Stimulated activated CD8-positive, alpha-beta memory T cell treated with anti-CD3 and anti-CD28 coated beads, Interleukin-15, amount 100 ng/mL, for 1 hour (primary cell): Measurements from ENCODE around the gene C2orf92.
"Not testable (repeated sequence)": the region's sequence is repeated elsewhere in the genome, so short reads cannot be mapped to it uniquely, and the experiment has no call there.

Source experiments
- DNase-seq: peaks from one replicate; pipeline ENCODE4 v3.0.0-alpha.2; 2020; ENCODE audit warnings: low read depth

Gene C2orf92

DNA sequence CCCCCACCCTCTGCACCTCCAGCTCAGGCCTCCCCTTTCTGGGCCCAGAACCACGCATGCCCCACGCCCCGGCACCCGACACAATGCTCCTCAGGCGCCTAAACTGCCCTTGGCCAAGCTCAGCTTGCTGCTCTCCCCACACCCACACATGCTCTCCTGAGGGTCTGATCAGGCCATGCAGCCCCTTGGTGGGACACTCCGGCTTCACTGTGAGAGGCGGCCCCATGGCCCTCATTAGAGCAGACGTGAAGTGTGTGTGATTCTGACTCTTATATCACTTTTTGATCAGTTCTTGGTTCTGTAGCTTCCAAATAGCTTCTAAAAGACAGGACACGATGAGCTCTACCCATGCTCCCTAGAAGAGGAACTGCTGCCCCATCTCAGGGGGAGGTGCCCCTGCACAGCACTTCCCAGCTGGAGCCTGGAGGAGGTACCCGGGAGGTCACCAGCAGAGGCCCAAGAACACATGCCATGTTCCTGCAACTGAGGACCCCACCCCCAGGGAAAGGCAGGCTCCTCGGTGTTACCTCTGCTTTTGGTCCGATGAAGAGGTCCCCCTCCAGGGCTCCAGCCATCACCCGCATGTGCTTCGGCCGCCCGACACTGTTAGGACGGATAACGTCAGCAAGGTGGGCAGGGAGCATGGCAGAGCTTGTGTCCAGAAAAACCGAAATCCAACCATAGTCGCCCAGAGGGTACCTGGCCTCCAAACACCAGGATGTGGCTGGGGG lies 9.3 kb upstream of the C2orf92 start:
- no peak for DNase-seq

DNA sequence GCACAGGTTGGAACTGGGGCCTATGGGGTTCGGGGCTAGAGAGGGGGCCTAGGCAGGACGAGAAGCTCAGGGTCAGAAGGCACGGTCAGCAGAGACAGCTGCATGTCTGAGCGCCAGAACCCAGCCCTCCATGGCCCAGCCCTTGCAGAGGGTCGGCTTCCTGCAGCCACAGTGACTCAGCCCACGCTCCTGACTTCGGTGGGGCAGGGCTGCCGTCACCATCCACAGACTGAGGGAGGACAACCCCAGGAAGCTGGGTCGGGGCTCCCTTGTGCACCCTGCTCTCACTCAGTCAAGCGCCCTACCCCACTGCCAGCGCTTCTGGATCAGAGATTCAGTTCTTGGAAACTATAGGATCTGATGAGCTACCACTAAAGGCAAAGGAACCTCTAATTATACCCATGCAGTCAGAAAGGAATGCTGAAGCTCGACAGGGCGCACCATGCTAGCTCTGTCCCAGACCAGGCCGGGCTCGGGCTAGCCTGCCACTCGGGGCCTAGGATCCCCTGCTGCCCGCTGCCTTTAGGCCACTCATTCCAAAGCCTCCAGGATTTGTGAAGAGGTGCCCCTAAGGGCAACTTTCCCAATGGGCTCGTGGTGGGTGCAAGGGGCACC lies 8.6 kb upstream of the C2orf92 start:
- no peak for DNase-seq

DNA sequence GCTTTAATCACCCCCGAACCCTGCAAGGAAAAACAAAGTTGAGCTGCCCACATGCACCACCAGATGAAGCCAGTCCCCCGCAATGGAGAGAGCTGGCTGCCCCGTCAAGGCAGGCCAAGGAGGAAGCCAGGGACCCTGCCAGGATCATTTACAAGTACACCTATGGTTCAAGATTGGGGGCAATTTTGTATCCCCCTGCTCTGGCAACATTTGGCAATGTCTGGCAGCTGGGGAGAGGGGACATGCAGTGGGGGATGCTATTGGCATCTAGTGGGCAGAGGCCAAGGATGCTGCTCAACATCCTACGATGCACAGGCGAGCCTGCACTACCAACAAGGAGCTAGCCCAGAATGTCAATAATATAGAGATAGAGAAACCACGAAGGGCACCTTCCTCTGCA lies 7.6 kb upstream of the C2orf92 start:
- DNase-seq: no peak

DNA sequence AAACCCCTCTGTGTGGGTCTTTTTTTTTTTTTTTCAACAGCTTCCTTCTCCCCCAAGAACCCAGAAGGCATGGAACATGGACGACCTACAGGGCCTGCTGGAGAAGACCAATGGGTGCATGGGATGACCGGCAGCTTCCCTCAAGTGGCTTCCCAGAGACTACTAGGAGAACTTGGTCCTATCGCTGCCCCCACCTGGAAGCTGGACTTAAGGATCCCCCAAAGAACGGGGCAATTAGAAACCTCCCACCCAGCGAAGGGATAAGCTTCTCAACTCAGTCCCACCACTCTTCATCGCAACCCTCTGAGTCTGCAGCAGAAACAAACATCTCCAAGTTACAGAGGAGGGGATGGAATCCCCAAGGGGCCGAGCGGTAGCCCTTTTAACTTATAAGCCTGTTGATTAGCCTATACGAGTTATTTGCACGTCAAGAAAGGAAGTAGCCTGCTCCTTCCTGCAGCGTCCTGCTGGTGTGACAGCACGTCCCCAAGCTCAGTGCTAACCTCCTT lies 7.1 kb upstream of the C2orf92 start:
- no peak for DNase-seq

DNA sequence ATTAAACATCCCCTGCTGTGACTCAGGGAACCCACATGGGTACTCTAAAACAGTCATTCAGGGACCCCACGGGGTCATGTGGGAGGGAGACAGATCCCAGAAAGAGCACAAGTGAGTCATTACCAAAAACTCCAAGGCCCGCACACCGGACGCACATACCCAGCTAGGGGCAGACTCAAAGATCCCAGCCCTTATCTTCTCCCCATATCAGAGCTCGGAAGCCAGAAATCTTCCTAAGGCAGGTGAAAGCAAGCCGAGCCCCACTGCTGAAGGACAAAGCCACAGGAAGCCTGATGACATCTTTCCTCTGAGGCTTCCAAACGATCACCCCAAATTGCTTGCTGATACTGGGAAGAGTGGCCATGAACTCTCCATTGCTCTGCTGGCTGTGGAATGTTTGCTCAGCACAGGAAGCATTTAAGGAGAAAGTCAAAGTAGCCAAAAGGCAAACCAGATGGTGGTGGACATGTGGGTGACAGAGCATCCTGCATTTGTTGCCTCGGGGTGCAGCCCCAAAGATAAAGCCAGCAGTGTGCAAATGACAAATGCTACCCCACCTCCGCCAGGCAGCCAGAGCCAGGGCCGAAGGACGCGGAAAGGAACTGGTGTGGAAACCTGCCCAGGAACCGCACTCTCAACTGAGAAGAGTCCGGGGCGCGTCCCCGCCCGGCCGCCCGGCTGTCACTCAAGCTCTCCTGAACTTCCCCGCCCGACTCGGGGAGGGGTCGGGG lies 6.5 kb upstream of the C2orf92 start:
- peak; percentile 35 for DNase-seq

DNA sequence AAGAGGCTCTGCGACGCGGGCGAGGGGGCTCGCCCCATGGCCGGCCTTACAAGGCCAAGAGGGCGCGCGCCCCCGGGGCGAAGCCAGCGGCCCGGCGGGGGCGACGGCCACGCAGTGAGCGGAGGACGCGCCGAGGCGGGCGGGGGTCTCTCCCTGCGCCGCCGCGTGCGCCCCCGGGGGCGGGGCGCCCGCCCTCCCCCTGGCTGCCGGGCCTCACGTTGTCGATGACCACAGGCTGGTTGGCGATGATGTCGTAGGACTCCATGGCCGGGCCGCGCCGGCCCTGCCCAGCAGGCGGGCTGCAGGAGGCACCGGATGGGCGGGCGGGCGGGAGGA lies 5.9 kb upstream of the C2orf92 start:
- DNase-seq: no peak

- DNase-seq: peak; percentile 89
Observed at GRCh38 chr2:97663962-97664635, 5.4 kb upstream of the C2orf92 start, which contains the start of gene ACTR1B. TSS of gene ACTR1B (minus strand) at chr2:97664044. CDS start at chr2:97663890, 154 bp downstream.

GRCh38 chr2:97664636-97664970 lies 4.9 kb upstream of the C2orf92 start:
- DNase-seq: no peak

DNA sequence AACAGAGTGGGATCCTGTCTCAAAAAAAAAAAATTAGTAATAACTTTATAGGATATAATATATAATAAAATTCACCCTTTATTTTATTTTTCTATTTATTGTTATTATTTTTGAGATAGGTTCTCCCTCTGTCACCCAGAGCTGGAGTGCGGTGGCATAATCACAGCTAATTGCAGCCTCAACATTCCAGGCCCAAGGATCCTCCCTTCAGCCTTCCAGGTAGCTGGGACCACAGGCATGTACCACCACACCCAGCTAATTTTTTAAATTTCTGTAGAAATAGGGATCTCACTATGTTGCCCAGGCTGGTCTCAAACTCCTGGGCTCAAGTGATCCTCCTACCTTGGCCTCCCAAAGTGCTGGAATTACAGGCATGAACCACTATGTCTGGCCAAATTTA lies 958 bp downstream of the C2orf92 start:
- DNase-seq: no peak

- DNase-seq: no peak
Observed at GRCh38 chr2:97671526-97671925, 2.0 kb downstream of the C2orf92 start.

GRCh38 chr2:97672606-97673140 lies 3.2 kb downstream of the C2orf92 start:
- DNase-seq: not testable (repeated sequence)

DNA sequence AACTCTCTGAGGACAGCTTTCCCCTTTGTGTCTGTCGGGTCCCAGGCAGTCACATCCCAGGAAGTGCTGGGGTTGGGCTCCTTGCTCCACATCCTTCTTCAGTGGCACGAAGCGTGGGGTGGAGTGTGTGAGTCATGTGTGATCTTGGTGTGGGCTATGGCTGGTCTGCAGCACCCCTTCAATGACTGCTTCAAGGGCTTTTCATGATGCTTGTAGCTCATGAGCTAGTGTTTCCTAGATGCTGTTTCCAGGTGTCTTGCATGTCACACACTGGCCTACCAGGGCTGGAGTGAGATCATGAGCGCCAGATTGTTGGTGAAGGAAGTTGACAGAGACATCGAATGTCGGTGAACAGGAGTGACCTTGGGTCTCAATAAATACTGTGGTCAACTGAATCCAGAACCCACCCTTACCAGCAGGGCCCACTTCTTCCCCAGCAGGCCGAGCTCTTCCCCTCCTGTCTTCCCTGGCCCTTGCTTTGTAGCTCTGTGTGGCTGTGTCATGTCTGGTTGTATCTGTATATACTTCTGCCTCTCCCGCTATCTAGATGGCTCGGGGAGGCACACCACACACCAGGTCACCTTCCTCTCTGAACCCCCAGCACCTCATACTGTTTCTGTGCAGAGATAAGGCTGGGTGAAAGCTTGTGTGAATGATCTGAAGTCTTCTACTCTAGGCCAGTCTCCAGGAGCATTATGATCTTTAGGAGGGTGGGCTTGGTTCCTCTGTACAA lies 3.8 kb downstream of the C2orf92 start:
- no peak for DNase-seq

GRCh38 chr2:97673915-97674283 lies 4.4 kb downstream of the C2orf92 start:
- DNase-seq: no peak

DNA sequence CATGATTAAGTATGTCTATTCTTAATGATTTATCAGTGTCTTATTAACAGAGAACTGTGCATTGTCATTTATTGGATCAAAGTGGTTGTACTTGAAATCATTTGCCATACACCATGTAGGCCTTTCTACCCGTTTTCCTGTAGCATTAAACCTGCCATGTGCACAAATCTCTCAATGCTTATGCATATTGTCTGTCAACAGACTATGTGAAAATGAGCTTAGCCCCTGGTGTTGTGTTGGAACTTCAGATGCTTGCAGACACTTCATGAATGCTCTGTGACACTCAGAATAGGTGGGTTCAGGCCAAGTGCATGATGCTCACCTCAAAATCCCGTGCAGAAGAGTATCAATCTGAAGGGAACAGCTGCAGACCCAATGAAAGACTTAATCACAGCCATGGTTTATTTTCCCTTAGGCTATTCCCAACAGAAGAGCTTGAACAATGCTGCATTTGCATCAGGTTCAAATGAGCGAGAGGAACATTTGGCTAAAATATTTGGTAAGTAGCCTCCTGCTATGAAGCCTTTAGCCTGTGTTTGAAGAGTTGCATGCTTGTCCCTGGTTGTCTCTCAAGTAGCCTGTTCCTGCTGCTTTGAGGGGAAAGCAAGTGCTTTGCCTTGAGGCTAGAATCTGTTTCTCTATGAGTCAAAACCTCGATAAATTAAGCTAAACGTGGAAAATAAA lies 6.1 kb downstream of the C2orf92 start:
- no peak for DNase-seq

DNA sequence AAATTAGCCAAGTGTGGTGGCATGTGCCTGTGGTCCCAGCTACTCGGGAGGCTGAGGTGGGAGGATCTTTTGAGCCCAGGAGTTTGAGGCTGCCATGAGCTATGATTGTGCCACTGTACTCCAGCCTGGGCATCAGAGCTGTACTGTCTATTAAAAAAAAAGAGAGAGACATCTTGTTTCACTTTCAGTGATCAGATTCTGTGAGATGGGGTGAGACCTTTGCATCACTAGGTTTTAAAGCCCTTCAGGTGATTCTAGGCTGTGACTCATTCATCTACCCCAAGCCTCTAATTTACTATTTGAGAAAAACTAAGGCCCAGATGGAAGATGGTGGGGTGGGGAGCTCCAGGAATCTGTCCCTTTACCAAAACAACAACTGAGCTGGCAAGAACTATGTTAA lies 7.1 kb downstream of the C2orf92 start:
- DNase-seq: no peak

GRCh38 chr2:97677480-97677879 lies 8.0 kb downstream of the C2orf92 start:
- DNase-seq: no peak

DNA sequence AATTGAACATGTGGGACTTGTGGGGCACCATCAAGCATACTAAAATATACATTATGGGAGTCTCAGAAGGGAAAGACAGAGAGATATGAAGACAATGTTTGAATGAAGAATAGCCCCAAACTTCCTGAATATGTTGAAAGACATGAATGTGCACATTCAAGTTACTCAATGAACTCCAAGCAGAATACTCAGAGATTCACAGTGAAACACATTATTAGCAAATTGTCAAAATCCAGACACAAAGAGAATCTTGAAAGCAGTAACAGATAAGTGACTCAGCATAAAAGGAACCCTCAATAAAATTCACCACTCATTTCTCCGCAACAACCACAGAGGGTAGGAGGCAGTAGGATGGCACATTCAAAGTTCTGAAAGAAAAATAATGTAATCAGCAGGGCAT lies 8.8 kb downstream of the C2orf92 start:
- DNase-seq: no peak

- not testable (repeated sequence) for DNase-seq
Observed at GRCh38 chr2:97687235-97687634, 17.7 kb downstream of the C2orf92 start.

DNA sequence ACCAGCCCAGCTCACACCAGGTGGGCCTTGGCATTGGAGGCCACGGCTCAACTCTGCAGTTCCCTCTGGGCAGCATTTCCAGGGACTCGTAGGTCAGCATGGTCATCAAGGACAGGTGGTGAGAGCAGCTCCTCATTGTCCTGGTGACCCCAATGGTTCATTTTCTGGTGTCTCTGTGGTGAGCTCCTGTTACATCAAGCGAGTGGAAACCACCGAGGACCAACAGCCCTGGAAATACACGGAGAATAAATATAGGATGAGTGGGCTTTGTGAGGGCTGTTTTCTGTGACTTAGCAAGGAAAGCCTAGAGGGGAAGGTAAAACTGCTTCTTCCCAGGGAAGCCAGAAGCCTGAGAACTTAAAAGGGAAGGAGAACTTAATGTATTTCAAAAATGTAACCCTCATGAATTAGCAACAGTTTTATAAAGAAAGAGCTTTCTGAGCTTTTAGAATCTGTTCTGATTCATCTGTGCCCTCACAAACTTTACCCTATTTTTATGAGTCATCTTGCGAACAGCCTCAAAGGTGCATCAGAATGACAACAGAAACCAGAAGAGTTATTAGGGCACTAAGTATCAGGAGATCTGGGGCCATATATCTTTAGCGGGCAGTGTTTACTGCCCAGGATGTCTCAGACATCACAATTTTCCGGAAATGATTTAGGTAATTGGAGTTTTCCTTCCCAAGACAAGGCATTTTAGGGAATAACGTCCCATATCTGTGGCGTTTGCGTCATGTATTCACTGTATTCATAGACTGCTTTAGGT lies 18.7 kb downstream of the C2orf92 start:
- no peak for DNase-seq

DNA sequence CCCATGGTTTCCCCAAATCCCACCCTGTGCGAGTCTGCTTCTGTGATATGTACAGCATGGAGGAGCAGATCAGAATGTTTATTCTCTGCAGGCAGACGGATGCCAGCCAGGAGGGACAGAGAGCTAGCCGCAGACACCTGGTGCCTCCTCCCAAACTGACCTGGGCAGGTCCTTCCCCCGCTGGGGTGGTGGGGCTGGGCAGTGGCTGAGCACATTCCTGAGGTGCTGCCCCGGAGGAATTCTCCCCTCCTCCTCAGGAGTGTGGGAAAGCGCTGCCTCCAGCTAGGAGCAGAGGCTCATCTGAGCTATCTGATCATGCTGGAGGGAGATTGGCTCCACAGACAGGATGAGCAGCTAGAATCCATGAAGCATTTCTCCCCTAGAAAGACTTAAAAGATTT lies 21.7 kb downstream of the C2orf92 start:
- no peak for DNase-seq
